H1 (cell line): ENCODE measurements around the gene ECD. TPM values are rescaled to one million over a fixed set of nuclear protein-coding genes. Genes with fewer than 3 reads are reported as not detected.

Source experiments
- CTCF ChIA-PET: fragments of 300-600 bp; sonication (Branson Sonifier 250); formaldehyde crosslinking; loops from one replicate; lab custom pipeline; 2021; ENCODE audit not compliant: partially characterized antibody; lab: Charles Lee
- POLR2A ChIA-PET: fragments of 300-600 bp; sonication (Branson Sonifier 250); formaldehyde crosslinking; loops from one replicate; lab custom pipeline; 2021; ENCODE audit warnings: inconsistent platforms; ENCODE audit not compliant: partially characterized antibody; lab: Charles Lee
- DNase-seq, 2 experiments: peaks; one replicate each; pipeline versions ENCODE4 v3.0.0 to v3.0.0-alpha.2; 2010 to 2022; ENCODE audit warnings: low spot score in 2 of 2, low read depth in 1 of 2, mixed read lengths in 1 of 2
- FAIRE-seq: peaks from 2 replicates; lab custom pipeline; 2011; peaks lifted over from hg19 to GRCh38; lab: Jason Lieb, UNC
- H2AFZ ChIP-seq: 2 replicates; pipeline ENCODE4 v1.8.1; 2012; ENCODE audit warnings: low read length, inconsistent platforms
- H2AK5ac ChIP-seq: 2 replicates; pipeline ENCODE4 v1.6.1; 2013; ENCODE audit warnings: low read depth, low read length
- H2BK120ac ChIP-seq: replicated peaks from 2 replicates; pipeline ENCODE3; 2013; ENCODE audit warnings: low read depth, low read length, inconsistent platforms
- H2BK12ac ChIP-seq: 2 replicates; pipeline ENCODE4 v1.6.1; 2013; ENCODE audit warnings: low read depth, low read length
- H2BK15ac ChIP-seq: 2 replicates; pipeline ENCODE4 v1.6.1; 2013; ENCODE audit warnings: low read length
- H2BK20ac ChIP-seq: 2 replicates; pipeline ENCODE4 v1.6.1; 2013; ENCODE audit warnings: low read length
- H2BK5ac ChIP-seq: 2 replicates; pipeline ENCODE4 v1.6.1; 2013; ENCODE audit warnings: low read depth, low read length
- H3K14ac ChIP-seq: 2 replicates; pipeline ENCODE4 v1.6.1; 2013; ENCODE audit warnings: inconsistent platforms; ENCODE audit not compliant: insufficient read length
- H3K18ac ChIP-seq: 2 replicates; pipeline ENCODE4 v1.6.1; 2013; ENCODE audit warnings: low read length; ENCODE audit errors: extremely low read depth
- H3K23ac ChIP-seq: 2 replicates; pipeline ENCODE4 v1.6.1; 2013; ENCODE audit warnings: inconsistent platforms; ENCODE audit not compliant: insufficient read length
- H3K23me2 ChIP-seq: 2 replicates; pipeline ENCODE4 v1.6.1; 2013; ENCODE audit warnings: low read depth, low read length
- H3K27ac ChIP-seq: 2 replicates; pipeline ENCODE4 v1.6.1; 2011; ENCODE audit warnings: low read depth, low read length, inconsistent platforms
- H3K27me3 ChIP-seq, 4 experiments: replicated peaks in 1 of 4; 1 replicate in 1 of 4; 2 replicates in 3 of 4; pipeline versions ENCODE4 v1.6.1 to v1.8.1; 2011 to 2013; ENCODE audit warnings: low read length in 3 of 4, mild to moderate bottlenecking in 3 of 4, inconsistent platforms in 2 of 4, mixed read lengths in 2 of 4, moderate library complexity in 1 of 4; ENCODE audit not compliant: control insufficient read depth in 3 of 4, insufficient read depth in 3 of 4; ENCODE audit errors: extremely low read depth in 1 of 4
- H3K36me3 ChIP-seq, 4 experiments: 2 replicates each; pipeline versions ENCODE4 v1.6.1 to v1.8.1; 2011 to 2013; ENCODE audit warnings: mild to moderate bottlenecking in 4 of 4, low read length in 3 of 4, moderate library complexity in 2 of 4, control low read depth in 1 of 4, inconsistent platforms in 1 of 4; ENCODE audit not compliant: insufficient read depth in 4 of 4, control insufficient read depth in 2 of 4
- H3K4ac ChIP-seq: replicated peaks from 2 replicates; pipeline ENCODE3; 2013; ENCODE audit warnings: low read length, low read depth, mixed read lengths, inconsistent platforms; ENCODE audit not compliant: insufficient read length
- H3K4me1 ChIP-seq, 4 experiments: replicated peaks in 1 of 4; 1 replicate in 1 of 4; 2 replicates in 3 of 4; pipeline versions ENCODE4 v1.6.1 to v1.8.1; 2011 to 2013; ENCODE audit warnings: low read length in 3 of 4, inconsistent platforms in 2 of 4, mixed read lengths in 1 of 4; ENCODE audit not compliant: insufficient read depth in 4 of 4, control insufficient read depth in 3 of 4
- H3K4me2 ChIP-seq, 2 experiments: 2 replicates each; pipeline versions ENCODE4 v1.6.1 to v1.8.1; 2011 to 2013; ENCODE audit warnings: low read depth in 2 of 2, low read length in 2 of 2, control low read depth in 1 of 2, inconsistent platforms in 1 of 2, mild to moderate bottlenecking in 1 of 2; ENCODE audit not compliant: insufficient read depth in 1 of 2
- H3K4me3 ChIP-seq, 4 experiments: fragments of 200-600, 300-600 bp in 1 of 4; sonication (generic), shearing (Covaris generic), sonication (Bioruptor Twin) in 1 of 4; 2 replicates each; pipeline versions ENCODE4 v1.5.1 to v1.8.1; 2011 to 2016; ENCODE audit warnings: low read length in 4 of 4, low read depth in 3 of 4, control low read depth in 2 of 4, inconsistent platforms in 2 of 4, mild to moderate bottlenecking in 2 of 4, mixed read lengths in 1 of 4, moderate library complexity in 1 of 4; ENCODE audit not compliant: insufficient read depth in 2 of 4; ENCODE audit errors: extremely low read depth in 1 of 4
- H3K56ac ChIP-seq: replicated peaks from 2 replicates; pipeline ENCODE3; 2013; ENCODE audit warnings: low read depth, mild to moderate bottlenecking, mixed read lengths, low read length, inconsistent platforms; ENCODE audit not compliant: insufficient read length
- H3K79me1 ChIP-seq: 2 replicates; pipeline ENCODE4 v1.6.1; 2013; ENCODE audit warnings: low read depth, low read length, control low read depth
- H3K79me2 ChIP-seq, 2 experiments: 2 replicates each; pipeline versions ENCODE4 v1.6.1 to v1.8.1; 2012 to 2013; ENCODE audit warnings: low read length in 2 of 2, mild to moderate bottlenecking in 2 of 2, inconsistent platforms in 1 of 2; ENCODE audit not compliant: insufficient read depth in 2 of 2, control insufficient read depth in 1 of 2
- H3K9ac ChIP-seq, 4 experiments: replicated peaks in 1 of 4; 1 replicate in 1 of 4; 2 replicates in 3 of 4; pipeline versions ENCODE4 v1.6.1 to v1.8.1; 2011 to 2013; ENCODE audit warnings: low read depth in 3 of 4, low read length in 3 of 4, control low read depth in 2 of 4, mild to moderate bottlenecking in 2 of 4, moderate library complexity in 2 of 4, inconsistent platforms in 1 of 4; ENCODE audit errors: extremely low read depth in 1 of 4
- H3K9me3 ChIP-seq, 2 experiments: 2 replicates each; pipeline versions ENCODE4 v1.6.1 to v1.8.1; 2012 to 2013; ENCODE audit warnings: mild to moderate bottlenecking in 2 of 2, moderate library complexity in 2 of 2, control low read depth in 1 of 2, inconsistent platforms in 1 of 2, low read depth in 1 of 2, low read length in 1 of 2, mixed read lengths in 1 of 2; ENCODE audit not compliant: insufficient read depth in 2 of 2
- H4K20me1 ChIP-seq, 2 experiments: replicated peaks in 1 of 2; 2 replicates each; pipeline versions ENCODE3 to v1.8.1; 2011 to 2013; ENCODE audit warnings: inconsistent platforms in 2 of 2, low read length in 2 of 2, mild to moderate bottlenecking in 1 of 2; ENCODE audit not compliant: insufficient read depth in 2 of 2, control insufficient read depth in 1 of 2
- H4K5ac ChIP-seq: 2 replicates; pipeline ENCODE4 v1.6.1; 2013; ENCODE audit warnings: low read length, low read depth, mixed read lengths, inconsistent platforms; ENCODE audit not compliant: insufficient read length
- H4K8ac ChIP-seq: 2 replicates; pipeline ENCODE4 v1.8.0; 2013; ENCODE audit warnings: mild to moderate bottlenecking, moderate library complexity, low read length, inconsistent platforms; ENCODE audit not compliant: insufficient read depth; ENCODE audit errors: extremely low read depth
- H4K91ac ChIP-seq: replicated peaks from 2 replicates; pipeline ENCODE3; 2013; ENCODE audit warnings: low read length, mixed read lengths, inconsistent platforms; ENCODE audit not compliant: insufficient read length
- ASH2L ChIP-seq: fragments of 200-600, 300-600 bp; sonication (generic); IDR thresholded peaks from one replicate; pipeline ENCODE4 v1.7.1; 2017; ENCODE audit warnings: low read length
- BCL11A ChIP-seq, 2 experiments: IDR thresholded peaks; one replicate each; pipeline ENCODE4 v1.6.1; 2011; ENCODE audit warnings: low read depth in 2 of 2, low read length in 2 of 2, mild to moderate bottlenecking in 2 of 2
- CHD2 ChIP-seq: IDR thresholded peaks from 2 replicates; pipeline ENCODE4 v1.6.1; 2012; ENCODE audit warnings: low read length, improper control_type of control experiment
- GTF2F1 ChIP-seq: IDR thresholded peaks from 2 replicates; pipeline ENCODE4 v1.6.1; 2012; ENCODE audit warnings: low read depth, low read length, improper control_type of control experiment, borderline replicate concordance
- HDAC2 ChIP-seq, 2 experiments: fragments of 300-600 bp in 1 of 2; sonication (generic) in 1 of 2; IDR thresholded peaks; 2 replicates each; pipeline ENCODE4 v1.6.1; 2011 to 2012; ENCODE audit warnings: low read depth in 2 of 2, low read length in 2 of 2, mild to moderate bottlenecking in 2 of 2, moderate library complexity in 2 of 2, borderline replicate concordance in 1 of 2, inconsistent platforms in 1 of 2
- JUN ChIP-seq: IDR thresholded peaks from 2 replicates; pipeline ENCODE4 v1.6.1; 2011; ENCODE audit warnings: low read depth, mild to moderate bottlenecking, improper control_type of control experiment, low read length
- USF2 ChIP-seq: IDR thresholded peaks from 2 replicates; pipeline ENCODE4 v1.6.1; 2011; ENCODE audit warnings: low read length, improper control_type of control experiment
- WGBS, 2 experiments: shearing (Covaris generic) in 1 of 2; methylation state at CpG; one replicate each; pipeline versions ENCODE4 v1.1.6 to v1.1.7; 2013 to 2015; ENCODE audit warnings: low lambda C conversion rate in 2 of 2, mixed read lengths in 2 of 2, inconsistent platforms in 1 of 2, low coverage in 1 of 2, missing lambda C conversion rate in 1 of 2; ENCODE audit not compliant: insufficient replicate concordance in 2 of 2, insufficient coverage in 1 of 2, insufficient read length in 1 of 2; ENCODE audit errors: extremely low coverage in 1 of 2, missing lambda C conversion rate in 1 of 2; 5-methylcytosine and 5-hydroxymethylcytosine counted together
- polyA plus RNA-seq, 7 experiments: library from polyadenylated mRNA; depleted of rRNA in 3 of 7; stranded (reverse) in 5 of 7; unstranded in 2 of 7; fragments of >200 nt in 5 of 7; fragments of 200-250 nt in 2 of 7; gene quantifications; 1 replicate in 5 of 7; 2 replicates in 1 of 7; 4 replicates in 1 of 7; pipeline versions ENCODE4 v1.2.1 to v1.2.3, GENCODE V29; 2011 to 2013; ENCODE audit warnings: missing spikeins in 2 of 7, mixed read lengths in 2 of 7
- total RNA-seq: library from RNA; stranded (reverse); fragmentation: NEBNext Ultra II Directional; extraction: Animal tissue kit (Norgen Biotek cat#: 25700); gene quantifications from 2 replicates; pipeline ENCODE4 v1.2.1, GENCODE V29; 2021

ECD gene
- total and polyA plus RNA-seq, 2 of the 8 experiments (the other 6 are each of a cell fraction or from before 2014, with no cell fraction given): 27.1 to 38.0 TPM

GRCh38 chr10:73126343-73126742 is 41.5 kb downstream of the ECD start:
- Histone ChIP-seq H4K8ac (no peak overlapping the region), H2BK15ac (no peak overlapping the region), H3K4me2 (no peak overlapping the region), H2BK12ac (no peak overlapping the region), H3K56ac (no peak overlapping the region), H2AFZ (no peak overlapping the region), H3K79me2 (no peaks in the 10 kb centered on the region), H3K9ac (no peak overlapping the region; a peak in 1 of 7 replicates), H3K23ac (no peak overlapping the region), H3K14ac (no peak overlapping the region), H4K5ac (no peak overlapping the region), H3K4me3 (no peak overlapping the region), H2BK120ac (no peak overlapping the region), H3K27me3 (no peaks in the 10 kb centered on the region), H3K23me2 (no peaks in the 10 kb centered on the region), H2BK20ac (no peak overlapping the region), H3K79me1 (no peaks in the 10 kb centered on the region)
- POLR2A ChIA-PET: interaction anchor here (0.9 kb wide), 1 partner anchor 12 kb away, joined by 4 read pairs; no protein-coding TSS in a partner anchor
- TF ChIP-seq CHD2 (no peak), HDAC2 (IDR thresholded peaks at IDR 0.05; ENCODE audit: borderline replicate concordance in 1 of 2, low read depth in 2 of 2, low read length in 2 of 2) (no peak), GTF2F1 (no peak), USF2 (no peak), ASH2L (no peak), JUN (no peak), BCL11A (IDR thresholded peaks at IDR 0.05; ENCODE audit: low read depth in 2 of 2, low read length in 2 of 2) (no peak)
- TF ChIP-seq, all 59 proteins: peak for 0
- no peak for DNase-seq
- no peak overlapping the region for H2BK5ac ChIP-seq
- H2AK5ac ChIP-seq: no peak overlapping the region
- no peaks in the 10 kb centered on the region for H3K9me3 ChIP-seq
- H3K4me1 ChIP-seq: no peaks in the 10 kb centered on the region
- H3K36me3 ChIP-seq: peaks cover 3 to 21% (median 6%) of the 10 kb centered on the region in 4 experiments; a peak in 3 of 8 replicates
- no peak overlapping the region for H3K18ac ChIP-seq
- no peak overlapping the region for H4K91ac ChIP-seq
- CTCF ChIA-PET: no interaction called here
- no peak overlapping the region for H3K27ac ChIP-seq
- H3K4ac ChIP-seq: no peak overlapping the region
- FAIRE-seq: no peak
- 96% methylated on average over 2 of the region's 2 CpGs; no CpG with 5 or more reads in 1 of the 2 experiments for WGBS, 2 experiments
- H4K20me1 ChIP-seq: no peaks in the 10 kb centered on the region
